ENCODE measurements around the gene SCPEP1.

DNA sequence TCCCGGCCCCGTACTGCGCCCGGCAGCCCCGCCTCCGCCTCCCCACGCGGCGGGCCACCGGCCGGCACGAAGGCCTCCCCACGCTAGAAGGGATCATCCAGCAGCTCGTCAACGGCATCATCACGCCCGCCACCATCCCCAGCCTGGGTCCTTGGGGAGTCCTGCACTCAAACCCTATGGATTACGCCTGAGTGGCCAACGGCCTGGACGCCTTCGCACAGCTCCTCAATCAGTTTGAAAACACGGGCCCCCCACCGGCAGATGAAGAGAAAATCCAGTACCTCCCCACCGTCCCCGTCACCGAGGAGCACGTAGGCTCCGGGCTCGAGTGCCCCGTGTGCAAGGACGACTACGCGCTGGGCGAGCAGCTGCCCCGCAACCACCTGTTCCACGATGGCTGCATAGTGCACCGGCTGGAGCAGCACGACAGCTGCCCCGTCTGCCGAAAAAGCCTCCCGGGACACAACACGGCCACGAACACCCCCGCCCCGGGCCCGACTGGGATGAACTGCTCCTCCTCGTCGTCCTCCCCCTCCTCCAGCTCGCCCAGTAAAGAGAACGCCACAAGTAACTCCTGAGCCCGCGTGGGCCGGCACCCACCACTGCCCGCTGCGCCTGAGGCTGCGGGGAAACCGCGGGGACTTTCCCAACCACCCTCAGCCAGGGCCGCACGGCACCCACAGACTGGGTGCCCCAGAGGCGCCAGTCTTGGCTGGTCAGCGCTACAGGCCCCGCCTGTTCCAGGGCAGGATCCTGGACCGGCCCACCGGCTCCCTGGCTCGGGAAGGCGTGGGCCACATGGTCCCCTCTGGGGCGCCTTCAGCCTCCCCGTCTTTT lies 68.2 kb downstream of the SCPEP1 start:
- TF ChIP-seq, protein P1, sequence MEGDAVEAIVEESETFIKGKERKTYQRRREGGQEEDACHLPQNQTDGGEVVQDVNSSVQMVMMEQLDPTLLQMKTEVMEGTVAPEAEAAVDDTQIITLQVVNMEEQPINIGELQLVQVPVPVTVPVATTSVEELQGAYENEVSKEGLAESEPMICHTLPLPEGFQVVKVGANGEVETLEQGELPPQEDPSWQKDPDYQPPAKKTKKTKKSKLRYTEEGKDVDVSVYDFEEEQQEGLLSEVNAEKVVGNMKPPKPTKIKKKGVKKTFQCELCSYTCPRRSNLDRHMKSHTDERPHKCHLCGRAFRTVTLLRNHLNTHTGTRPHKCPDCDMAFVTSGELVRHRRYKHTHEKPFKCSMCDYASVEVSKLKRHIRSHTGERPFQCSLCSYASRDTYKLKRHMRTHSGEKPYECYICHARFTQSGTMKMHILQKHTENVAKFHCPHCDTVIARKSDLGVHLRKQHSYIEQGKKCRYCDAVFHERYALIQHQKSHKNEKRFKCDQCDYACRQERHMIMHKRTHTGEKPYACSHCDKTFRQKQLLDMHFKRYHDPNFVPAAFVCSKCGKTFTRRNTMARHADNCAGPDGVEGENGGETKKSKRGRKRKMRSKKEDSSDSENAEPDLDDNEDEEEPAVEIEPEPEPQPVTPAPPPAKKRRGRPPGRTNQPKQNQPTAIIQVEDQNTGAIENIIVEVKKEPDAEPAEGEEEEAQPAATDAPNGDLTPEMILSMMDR (conservative IDR thresholded peaks at IDR 0.05 in 1 of 2, IDR thresholded peaks at IDR 0.05 in 1 of 2; ENCODE audit: extremely low read depth in 1 of 2, insufficient read depth in 1 of 2, low read depth in 1 of 2, low read length in 2 of 2) = no peak
- no peak for TF ChIP-seq EZH2 (IDR thresholded peaks at IDR 0.05; ENCODE audit: borderline replicate concordance, low read length)
